Measurements from ENCODE around the gene MYO3B. TPM values are rescaled to one million over a fixed set of nuclear protein-coding genes. Genes with fewer than 3 reads are reported as not detected.

Gene MYO3B
- total RNA-seq, 1 donor from 2014 or later, result 9.1 TPM

DNA sequence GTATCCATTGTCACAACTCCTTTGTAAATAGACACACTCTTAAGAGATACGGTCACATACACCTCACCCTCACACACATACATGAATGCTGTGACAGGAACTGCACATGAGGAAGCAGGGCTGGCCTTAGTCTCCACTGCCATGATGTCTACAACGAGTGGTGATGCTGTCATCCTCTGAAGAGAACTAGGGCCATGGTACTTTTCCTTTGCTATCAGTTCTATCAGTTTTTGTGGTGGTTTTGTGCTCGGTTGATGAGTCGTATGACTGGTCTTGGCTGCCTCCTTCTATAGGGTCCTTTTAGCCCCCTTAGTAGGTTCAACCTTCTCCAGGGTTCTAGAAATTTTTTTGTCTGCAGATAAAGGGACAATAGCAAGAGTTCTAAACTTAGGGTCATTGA is 66.0 kb downstream of the MYO3B start:
- Mint-ChIP-seq H3K4me1 (peaks cover 14% of the 10 kb centered on the region), H3K27me3 (ENCODE audit: low read depth) (peaks cover 17% of the 10 kb centered on the region), H3K9me3 (no peaks in the 10 kb centered on the region), H3K27ac (no peak overlapping the region), H3K36me3 (no peaks in the 10 kb centered on the region), H3K4me3 (no peak overlapping the region)
- DNase-seq (ENCODE audit: low spot score in 2 of 2, unreplicated experiment in 2 of 2), result no peak
- TF ChIP-seq, protein P1, sequence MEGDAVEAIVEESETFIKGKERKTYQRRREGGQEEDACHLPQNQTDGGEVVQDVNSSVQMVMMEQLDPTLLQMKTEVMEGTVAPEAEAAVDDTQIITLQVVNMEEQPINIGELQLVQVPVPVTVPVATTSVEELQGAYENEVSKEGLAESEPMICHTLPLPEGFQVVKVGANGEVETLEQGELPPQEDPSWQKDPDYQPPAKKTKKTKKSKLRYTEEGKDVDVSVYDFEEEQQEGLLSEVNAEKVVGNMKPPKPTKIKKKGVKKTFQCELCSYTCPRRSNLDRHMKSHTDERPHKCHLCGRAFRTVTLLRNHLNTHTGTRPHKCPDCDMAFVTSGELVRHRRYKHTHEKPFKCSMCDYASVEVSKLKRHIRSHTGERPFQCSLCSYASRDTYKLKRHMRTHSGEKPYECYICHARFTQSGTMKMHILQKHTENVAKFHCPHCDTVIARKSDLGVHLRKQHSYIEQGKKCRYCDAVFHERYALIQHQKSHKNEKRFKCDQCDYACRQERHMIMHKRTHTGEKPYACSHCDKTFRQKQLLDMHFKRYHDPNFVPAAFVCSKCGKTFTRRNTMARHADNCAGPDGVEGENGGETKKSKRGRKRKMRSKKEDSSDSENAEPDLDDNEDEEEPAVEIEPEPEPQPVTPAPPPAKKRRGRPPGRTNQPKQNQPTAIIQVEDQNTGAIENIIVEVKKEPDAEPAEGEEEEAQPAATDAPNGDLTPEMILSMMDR (IDR thresholded peaks at IDR 0.05; ENCODE audit: unreplicated experiment), result no peak

DNA sequence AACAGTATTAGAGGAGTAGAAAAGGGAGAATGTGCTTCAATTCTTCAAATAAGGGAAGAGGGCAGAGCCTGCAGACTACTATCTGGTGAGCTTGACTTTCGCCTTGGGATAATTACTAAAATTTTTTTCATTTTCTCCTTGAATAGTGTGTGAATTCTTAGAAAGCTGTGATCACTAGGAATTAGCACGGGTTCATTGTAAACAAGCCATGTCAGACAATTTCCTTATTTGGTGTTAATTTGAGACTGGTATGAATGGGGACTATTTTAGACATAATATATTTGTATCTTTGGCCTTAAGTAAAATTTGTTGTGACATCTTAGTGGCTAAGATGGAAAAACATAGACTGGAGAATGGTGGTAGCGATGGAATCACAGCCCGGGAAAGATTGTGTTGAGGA is 66.6 kb downstream of the MYO3B start:
- H3K4me3 Mint-ChIP-seq, result no peak overlapping the region
- DNase-seq (ENCODE audit: low spot score in 2 of 2, unreplicated experiment in 2 of 2), result no peak
- H3K4me1 Mint-ChIP-seq, result peaks cover 14% of the 10 kb centered on the region
- TF ChIP-seq, protein P1 (IDR thresholded peaks at IDR 0.05; ENCODE audit: unreplicated experiment), result no peak
- H3K27me3 Mint-ChIP-seq (ENCODE audit: low read depth), result peaks cover 15% of the 10 kb centered on the region
- H3K36me3 Mint-ChIP-seq, result no peaks in the 10 kb centered on the region
- no peak overlapping the region for H3K27ac Mint-ChIP-seq
- H3K9me3 Mint-ChIP-seq, result no peaks in the 10 kb centered on the region

DNA sequence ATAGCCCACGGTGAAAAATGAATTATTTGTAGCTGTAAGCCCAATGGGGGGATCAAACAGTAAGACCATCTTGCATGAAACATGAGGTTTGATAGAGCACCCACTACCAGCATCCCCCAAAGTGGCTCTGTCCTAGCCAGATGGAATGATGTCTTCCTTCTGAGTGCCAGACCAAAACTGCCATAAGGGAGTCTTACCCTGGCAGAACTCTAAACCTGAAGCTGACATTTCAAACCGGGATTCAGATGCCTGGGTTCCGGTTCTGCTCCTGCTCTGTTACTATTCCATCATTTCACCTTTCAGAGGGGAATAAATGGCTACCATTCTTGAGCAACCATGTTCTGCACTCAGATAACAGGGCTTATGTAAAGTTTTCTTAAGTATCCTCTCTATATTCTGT is 67.4 kb downstream of the MYO3B start:
- H3K36me3 Mint-ChIP-seq, result no peaks in the 10 kb centered on the region
- peaks cover 10% of the 10 kb centered on the region for H3K27me3 Mint-ChIP-seq (ENCODE audit: low read depth)
- no peak for DNase-seq (ENCODE audit: low spot score in 2 of 2, unreplicated experiment in 2 of 2)
- H3K4me1 Mint-ChIP-seq, result peaks cover 14% of the 10 kb centered on the region
- TF ChIP-seq, protein P1 (IDR thresholded peaks at IDR 0.05; ENCODE audit: unreplicated experiment), result no peak
- no peak overlapping the region for H3K27ac Mint-ChIP-seq
- no peak overlapping the region for H3K4me3 Mint-ChIP-seq
- H3K9me3 Mint-ChIP-seq, result no peaks in the 10 kb centered on the region

DNA sequence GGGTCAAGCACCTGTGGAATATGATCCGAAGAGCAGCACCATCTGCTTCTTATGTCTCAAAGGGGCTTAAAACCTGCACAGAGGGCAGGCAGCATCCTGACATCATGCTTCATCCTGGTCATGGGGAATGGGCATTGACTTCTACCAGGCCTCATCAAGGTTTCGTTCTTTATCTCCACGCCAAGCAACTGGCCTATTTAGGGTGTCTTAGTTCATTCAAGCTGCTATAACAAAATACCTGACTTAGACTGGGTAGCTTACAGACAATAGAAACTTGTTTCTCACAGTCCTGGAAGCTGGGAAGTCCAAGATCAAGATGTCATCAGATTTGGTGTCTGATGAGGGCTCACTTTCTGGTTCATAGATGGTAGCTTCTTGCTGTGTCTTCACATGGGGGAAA is 69.4 kb downstream of the MYO3B start:
- Mint-ChIP-seq H3K4me3 (no peak overlapping the region), H3K4me1 (peaks cover 10% of the 10 kb centered on the region), H3K9me3 (peaks cover 8% of the 10 kb centered on the region), H3K36me3 (peaks cover 2% of the 10 kb centered on the region), H3K27me3 (ENCODE audit: low read depth) (peaks cover 8% of the 10 kb centered on the region), H3K27ac (no peak overlapping the region)
- TF ChIP-seq, protein P1 (IDR thresholded peaks at IDR 0.05; ENCODE audit: unreplicated experiment), result no peak
- DNase-seq (ENCODE audit: low spot score in 2 of 2, unreplicated experiment in 2 of 2), result no peak

DNA sequence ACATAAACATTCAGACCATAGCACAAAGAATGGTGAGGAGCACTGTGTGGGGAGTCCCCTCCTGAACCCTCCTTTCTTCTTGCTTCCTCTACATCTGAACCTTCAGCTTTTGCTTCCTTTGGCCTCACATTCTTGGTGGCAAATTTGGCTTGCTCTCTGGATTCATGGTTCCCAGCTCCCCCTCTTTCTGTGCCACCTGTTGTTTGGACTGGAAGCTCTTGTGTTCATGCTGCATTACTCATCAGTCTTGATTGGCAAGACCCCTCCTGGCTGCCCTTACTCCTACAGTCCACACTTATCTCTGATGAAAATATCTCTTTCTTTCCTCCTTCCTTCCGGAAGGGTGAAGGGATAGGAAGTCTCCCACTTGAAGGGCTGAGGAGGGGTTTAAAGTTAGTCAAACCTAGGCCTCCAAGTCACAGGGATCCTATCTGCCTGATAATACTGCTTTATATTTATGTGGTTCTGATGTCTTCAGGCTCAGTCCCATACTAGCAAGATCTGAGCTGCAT is 70.0 kb downstream of the MYO3B start:
- H3K27ac Mint-ChIP-seq, result no peak overlapping the region
- DNase-seq (ENCODE audit: low spot score in 2 of 2, unreplicated experiment in 2 of 2), result no peak
- TF ChIP-seq, protein P1 (IDR thresholded peaks at IDR 0.05; ENCODE audit: unreplicated experiment), result no peak
- no peak overlapping the region for H3K4me3 Mint-ChIP-seq
- peaks cover 9% of the 10 kb centered on the region for H3K27me3 Mint-ChIP-seq (ENCODE audit: low read depth)
- H3K36me3 Mint-ChIP-seq, result peaks cover 3% of the 10 kb centered on the region
- peaks cover 12% of the 10 kb centered on the region for H3K9me3 Mint-ChIP-seq
- H3K4me1 Mint-ChIP-seq, result peaks cover 10% of the 10 kb centered on the region
